DMS153 (cell line): Measurements from ENCODE around the gene CXorf49B.
"Not testable (repeated sequence)": the region's sequence is repeated elsewhere in the genome, so short reads cannot be mapped to it uniquely, and the experiment has no call there.

Source experiments
- DNase-seq: peaks from one replicate; lab custom pipeline; 2025; lab: John Stamatoyannopoulos, UW

CXorf49B gene

GRCh38 chrX:71763049-71763448, at the start of gene CXorf49B:
Gene CXorf49B, plus strand, starts transcription at chrX:71763349. Its CDS starts 75 bp downstream, at chrX:71763424.
- DNase-seq, result not testable (repeated sequence)

- not testable (repeated sequence) for DNase-seq
Observed at GRCh38 chrX:71714064-71714463, 49.1 kb upstream of the CXorf49B start.

GRCh38 chrX:71715551-71715950, 47.6 kb upstream of the CXorf49B start:
- not testable (repeated sequence) for DNase-seq

GRCh38 chrX:71716323-71716722, 46.8 kb upstream of the CXorf49B start:
- not testable (repeated sequence) for DNase-seq

GRCh38 chrX:71718185-71718584, 45.0 kb upstream of the CXorf49B start, which contains the start of gene CXorf49:
Gene CXorf49, minus strand, starts transcription at chrX:71718285. Its CDS starts 134 bp downstream, at chrX:71718151.
- not testable (repeated sequence) for DNase-seq

- not testable (repeated sequence) for DNase-seq
Observed at GRCh38 chrX:71719195-71719594, 44.0 kb upstream of the CXorf49B start.

GRCh38 chrX:71720289-71720886, 42.8 kb upstream of the CXorf49B start:
- not testable (repeated sequence) for DNase-seq

GRCh38 chrX:71760688-71761281, 2.4 kb upstream of the CXorf49B start:
- DNase-seq, result not testable (repeated sequence)

- DNase-seq, result not testable (repeated sequence)
Observed at GRCh38 chrX:71764832-71765231, 1.7 kb downstream of the CXorf49B start.

- not testable (repeated sequence) for DNase-seq
Observed at GRCh38 chrX:71765613-71766012, 2.5 kb downstream of the CXorf49B start.

GRCh38 chrX:71767134-71767533, 4.0 kb downstream of the CXorf49B start:
- DNase-seq, result not testable (repeated sequence)

GRCh38 chrX:71778322-71778721, 15.2 kb downstream of the CXorf49B start:
- DNase-seq, result not testable (repeated sequence)

- not testable (repeated sequence) for DNase-seq
Observed at GRCh38 chrX:71782225-71782949, 19.2 kb downstream of the CXorf49B start.

GRCh38 chrX:71782950-71783299, 19.8 kb downstream of the CXorf49B start:
- not testable (repeated sequence) for DNase-seq

- not testable (repeated sequence) for DNase-seq
Observed at GRCh38 chrX:71783569-71784347, 20.6 kb downstream of the CXorf49B start.

- not testable (repeated sequence) for DNase-seq
Observed at GRCh38 chrX:71784348-71784983, 21.3 kb downstream of the CXorf49B start.

GRCh38 chrX:71806450-71806849, 43.3 kb downstream of the CXorf49B start:
- not testable (repeated sequence) for DNase-seq

GRCh38 chrX:71809886-71810285, 46.7 kb downstream of the CXorf49B start:
- DNase-seq, result no peak

GRCh38 chrX:71814123-71814912, 51.2 kb downstream of the CXorf49B start:
- no peak for DNase-seq

GRCh38 chrX:71815121-71815905, 52.2 kb downstream of the CXorf49B start:
- no peak for DNase-seq
